HCT116 (cell line): ENCODE results near the gene SLC35G6.

ENCODE experiments used
- ATF3 ChIP-seq: IDR thresholded peaks from 2 replicates; pipeline ENCODE4 v1.6.1; 2012
- CTCF ChIP-seq, 3 experiments: fragments of 200-600 bp in 1 of 3; sonication (generic) in 1 of 3; IDR thresholded peaks in 2 of 3; conservative IDR thresholded peaks in 1 of 3; 2 replicates each; pipeline ENCODE4 v1.5.1; 2012 to 2017; ENCODE audit warnings: low read depth in 2 of 3, low read length in 2 of 3, antibody characterized with exemption in 1 of 3, borderline replicate concordance in 1 of 3, control low read depth in 1 of 3, mild to moderate bottlenecking in 1 of 3, mixed read lengths in 1 of 3, mixed run types in 1 of 3, moderate library complexity in 1 of 3; ENCODE audit not compliant: insufficient read depth in 1 of 3
- MAX ChIP-seq: IDR thresholded peaks from 2 replicates; pipeline ENCODE4 v1.6.1; 2012
- POLR2AphosphoS5 ChIP-seq: IDR thresholded peaks from 2 replicates; pipeline ENCODE4 v1.6.1; 2011; ENCODE audit warnings: mild to moderate bottlenecking, low read depth, low read length, moderate library complexity
- REST ChIP-seq: IDR thresholded peaks from 2 replicates; pipeline ENCODE4 v1.6.1; 2012; ENCODE audit warnings: low read depth
- SP1 ChIP-seq: IDR thresholded peaks from 2 replicates; pipeline ENCODE4 v1.6.1; 2012; ENCODE audit warnings: low read depth
- TCF7L2 ChIP-seq: IDR thresholded peaks from 2 replicates; pipeline ENCODE4 v1.7.0; 2011; ENCODE audit warnings: borderline replicate concordance, inconsistent platforms; ENCODE audit not compliant: insufficient read depth, insufficient read length; ENCODE audit errors: extremely low read depth
- ZBTB33 ChIP-seq: IDR thresholded peaks from 2 replicates; pipeline ENCODE4 v1.6.1; 2011; ENCODE audit warnings: mild to moderate bottlenecking, low read length, moderate library complexity; ENCODE audit not compliant: insufficient replicate concordance; ENCODE audit errors: extremely low read depth

- TF ChIP-seq CTCF (IDR thresholded peaks at IDR 0.05 in 2 of 3, conservative IDR thresholded peaks at IDR 0.05 in 1 of 3; ENCODE audit: borderline replicate concordance in 1 of 3, insufficient read depth in 1 of 3, low read depth in 2 of 3, low read length in 2 of 3) (no peak), TCF7L2 (no peak), REST (no peak), MAX (no peak), ATF3 (no peak), ZBTB33 (no peak), POLR2AphosphoS5 (no peak), SP1 (no peak)
Measured at GRCh38 chr17:7490144-7490543, 8.9 kb downstream of the SLC35G6 start.
